ENCODE results near the gene FRMPD1.

DNA sequence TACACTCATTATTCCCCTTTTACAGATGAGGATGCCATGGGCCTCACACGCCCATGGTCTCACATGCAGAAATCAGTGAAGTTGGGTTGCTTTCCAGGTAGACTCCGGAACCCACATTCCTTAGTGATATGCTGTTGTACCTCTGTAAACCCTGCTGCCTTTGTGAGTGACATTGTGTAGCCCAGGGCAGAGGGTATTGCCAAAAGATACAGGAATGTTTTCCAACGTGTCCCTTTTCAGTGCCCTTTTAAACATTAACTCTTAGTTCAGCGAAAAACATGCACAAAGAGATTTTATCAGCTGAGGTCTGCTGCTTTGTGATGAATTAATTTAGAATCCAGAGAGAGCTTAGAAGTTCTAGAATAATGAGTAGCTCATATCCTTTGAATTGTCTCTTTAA lies 64.5 kb downstream of the FRMPD1 start:
- TF ChIP-seq CTCF (IDR thresholded peaks at IDR 0.05; ENCODE audit: low read length) (no peak), EZH2phosphoT487 (IDR thresholded peaks at IDR 0.05; ENCODE audit: low read length) (no peak), EZH2 (optimal IDR thresholded peaks at IDR 0.05; ENCODE audit: low read depth, low read length) (no peak)
